Stimulated activated naive B cell treated with anti-CD40 and anti-IgM and Interleukin-4, amounts not matched to agents 10 μg/mL and 1 μg/mL and 100 μg/mL, for 72 hours (primary cell): ENCODE data around the gene SLC6A1.

Experiments used
- ATAC-seq, 2 donors: fragments of 150-1000 bp; cut with Tn5 transposase; replicated peaks; 2 replicates each; pipeline ENCODE4 v1.10.0; 2021; ENCODE audit warnings: moderate library complexity in 1 of 2
- DNase-seq: peaks from one replicate; pipeline ENCODE4 v3.0.0; 2021
- H3K27ac Mint-ChIP-seq: one replicate; pipeline ENCODE4 v1.8.0; 2022; ENCODE audit warnings: mild to moderate bottlenecking, mixed read lengths
- H3K27me3 Mint-ChIP-seq, 2 donors: one replicate each; pipeline ENCODE4 v1.8.0; 2022; ENCODE audit warnings: mixed read lengths in 2 of 2
- H3K36me3 Mint-ChIP-seq, 2 donors: one replicate each; pipeline ENCODE4 v1.8.0; 2022; ENCODE audit warnings: mixed read lengths in 2 of 2, mild to moderate bottlenecking in 1 of 2
- H3K4me1 Mint-ChIP-seq, 2 donors: one replicate each; pipeline ENCODE4 v1.8.0; 2022; ENCODE audit warnings: mixed read lengths in 2 of 2, mild to moderate bottlenecking in 1 of 2
- H3K4me3 Mint-ChIP-seq, 2 donors: one replicate each; pipeline ENCODE4 v1.8.0; 2022; ENCODE audit warnings: mild to moderate bottlenecking in 2 of 2, mixed read lengths in 2 of 2, moderate library complexity in 1 of 2
- H3K9me3 Mint-ChIP-seq, 2 donors: one replicate each; pipeline ENCODE4 v1.8.0; 2022; ENCODE audit warnings: mixed read lengths in 2 of 2, mild to moderate bottlenecking in 1 of 2

Gene SLC6A1

GRCh38 chr3:10992017-10992942, at the start of gene SLC6A1:
Gene SLC6A1 (plus strand): TSS chr3:10992748. CDS start chr3:11017212, 24,464 bp downstream.
- DNase-seq = no peak
- Mint-ChIP-seq H3K9me3 (peaks cover 0 to 5% of the 10 kb centered on the region in 2 donors), H3K27me3 (peaks cover 55 to 82% of the 10 kb centered on the region in 2 donors), H3K4me1 (peaks cover 6 to 7% of the 10 kb centered on the region in 2 donors), H3K4me3 (peak within 1 kb of the TSS; percentile 58 to 71), H3K36me3 (no peaks in the 10 kb centered on the region), H3K27ac (no peak within 1 kb of the TSS)
- no peak for ATAC-seq

GRCh38 chr3:10944866-10945265, 47.7 kb upstream of the SLC6A1 start:
- no peaks in the 10 kb centered on the region for H3K36me3 Mint-ChIP-seq
- H3K4me1 Mint-ChIP-seq = no peaks in the 10 kb centered on the region
- no peak overlapping the region for H3K27ac Mint-ChIP-seq
- peaks cover 17 to 22% of the 10 kb centered on the region in 2 donors for H3K27me3 Mint-ChIP-seq
- H3K9me3 Mint-ChIP-seq = peaks cover 2 to 9% of the 10 kb centered on the region in 2 donors
- no peak overlapping the region for H3K4me3 Mint-ChIP-seq
- no peak for ATAC-seq
- no peak for DNase-seq

GRCh38 chr3:10945683-10946287, 46.8 kb upstream of the SLC6A1 start:
- Mint-ChIP-seq H3K27ac (no peak overlapping the region), H3K4me1 (no peaks in the 10 kb centered on the region), H3K36me3 (no peaks in the 10 kb centered on the region), H3K4me3 (no peak overlapping the region), H3K9me3 (peaks cover 2 to 9% of the 10 kb centered on the region in 2 donors), H3K27me3 (peaks cover 17 to 28% of the 10 kb centered on the region in 2 donors)
- DNase-seq = peak; percentile 17
- ATAC-seq = peak; percentile 75 to 85

GRCh38 chr3:10946526-10946925, 46.0 kb upstream of the SLC6A1 start:
- ATAC-seq (no peak), DNase-seq (no peak)
- Mint-ChIP-seq H3K4me1 (no peaks in the 10 kb centered on the region), H3K4me3 (no peak overlapping the region), H3K27ac (no peak overlapping the region), H3K27me3 (peaks cover 18 to 30% of the 10 kb centered on the region in 2 donors), H3K36me3 (no peaks in the 10 kb centered on the region), H3K9me3 (peaks cover 2 to 9% of the 10 kb centered on the region in 2 donors)

GRCh38 chr3:10948326-10948725, 44.2 kb upstream of the SLC6A1 start:
- ATAC-seq (no peak), DNase-seq (no peak)
- H3K4me3 Mint-ChIP-seq = no peak overlapping the region
- H3K27ac Mint-ChIP-seq = no peak overlapping the region
- no peaks in the 10 kb centered on the region for H3K9me3 Mint-ChIP-seq
- peaks cover 15% of the 10 kb centered on the region in 2 donors for H3K27me3 Mint-ChIP-seq
- H3K4me1 Mint-ChIP-seq = no peaks in the 10 kb centered on the region
- H3K36me3 Mint-ChIP-seq = no peaks in the 10 kb centered on the region

- Mint-ChIP-seq H3K27me3 (peaks cover 15 to 20% of the 10 kb centered on the region in 2 donors), H3K4me1 (no peaks in the 10 kb centered on the region), H3K9me3 (no peaks in the 10 kb centered on the region), H3K36me3 (no peaks in the 10 kb centered on the region), H3K4me3 (no peak overlapping the region), H3K27ac (no peak overlapping the region)
- DNase-seq = no peak
- no peak for ATAC-seq
Measured at GRCh38 chr3:10949197-10949596, 43.4 kb upstream of the SLC6A1 start.

GRCh38 chr3:10950476-10951294, 41.9 kb upstream of the SLC6A1 start:
- DNase-seq (no peak), ATAC-seq (peak; percentile 28 to 33)
- Mint-ChIP-seq H3K36me3 (no peaks in the 10 kb centered on the region), H3K4me1 (no peaks in the 10 kb centered on the region), H3K4me3 (no peak overlapping the region), H3K9me3 (no peaks in the 10 kb centered on the region), H3K27me3 (peaks cover 8 to 13% of the 10 kb centered on the region in 2 donors), H3K27ac (no peak overlapping the region)

- Mint-ChIP-seq H3K9me3 (no peaks in the 10 kb centered on the region), H3K36me3 (no peaks in the 10 kb centered on the region), H3K27ac (no peak overlapping the region), H3K4me1 (no peaks in the 10 kb centered on the region), H3K4me3 (no peak overlapping the region), H3K27me3 (peaks cover 8 to 13% of the 10 kb centered on the region in 2 donors)
- DNase-seq (no peak), ATAC-seq (no peak)
Measured at GRCh38 chr3:10951295-10951926, 41.1 kb upstream of the SLC6A1 start.

- no peak for DNase-seq
- no peaks in the 10 kb centered on the region for H3K9me3 Mint-ChIP-seq
- no peak overlapping the region for H3K27ac Mint-ChIP-seq
- no peak overlapping the region for H3K4me3 Mint-ChIP-seq
- ATAC-seq = no peak
- H3K4me1 Mint-ChIP-seq = no peaks in the 10 kb centered on the region
- no peaks in the 10 kb centered on the region for H3K36me3 Mint-ChIP-seq
- H3K27me3 Mint-ChIP-seq = peaks cover 8 to 13% of the 10 kb centered on the region in 2 donors
Measured at GRCh38 chr3:10952525-10952924, 40.0 kb upstream of the SLC6A1 start.

- ATAC-seq = no peak
- Mint-ChIP-seq H3K4me1 (no peaks in the 10 kb centered on the region), H3K27ac (no peak overlapping the region), H3K36me3 (no peaks in the 10 kb centered on the region), H3K9me3 (no peaks in the 10 kb centered on the region), H3K27me3 (peaks cover 8 to 13% of the 10 kb centered on the region in 2 donors), H3K4me3 (no peak overlapping the region)
- DNase-seq = no peak
Measured at GRCh38 chr3:10954740-10955139, 37.8 kb upstream of the SLC6A1 start.

- H3K36me3 Mint-ChIP-seq = no peaks in the 10 kb centered on the region
- H3K27ac Mint-ChIP-seq = no peak overlapping the region
- peaks cover 5 to 21% of the 10 kb centered on the region in 2 donors for H3K27me3 Mint-ChIP-seq
- no peaks in the 10 kb centered on the region for H3K4me1 Mint-ChIP-seq
- H3K9me3 Mint-ChIP-seq = no peaks in the 10 kb centered on the region
- no peak for ATAC-seq
- no peak overlapping the region for H3K4me3 Mint-ChIP-seq
- DNase-seq = no peak
Measured at GRCh38 chr3:10955711-10956453, 36.7 kb upstream of the SLC6A1 start.

GRCh38 chr3:10956531-10956930, 36.0 kb upstream of the SLC6A1 start:
- no peaks in the 10 kb centered on the region for H3K4me1 Mint-ChIP-seq
- no peak for DNase-seq
- H3K9me3 Mint-ChIP-seq = no peaks in the 10 kb centered on the region
- H3K4me3 Mint-ChIP-seq = no peak overlapping the region
- no peaks in the 10 kb centered on the region for H3K36me3 Mint-ChIP-seq
- H3K27me3 Mint-ChIP-seq = peaks cover 5 to 21% of the 10 kb centered on the region in 2 donors
- H3K27ac Mint-ChIP-seq = no peak overlapping the region
- no peak for ATAC-seq

- Mint-ChIP-seq H3K4me1 (no peaks in the 10 kb centered on the region), H3K4me3 (no peak overlapping the region), H3K27ac (no peak overlapping the region), H3K36me3 (no peaks in the 10 kb centered on the region), H3K9me3 (no peaks in the 10 kb centered on the region), H3K27me3 (peaks cover 5 to 17% of the 10 kb centered on the region in 2 donors)
- ATAC-seq (no peak), DNase-seq (no peak)
Measured at GRCh38 chr3:10956986-10957385, 35.6 kb upstream of the SLC6A1 start.
